D721Med (cell line): ENCODE measurements around the gene ZCCHC7.
A peak's percentile ranks its signal among the peaks of the same experiment; 100 is the strongest.

ENCODE experiments used
- DNase-seq: peaks from one replicate; pipeline ENCODE4 v3.0.0; 2011; ENCODE audit warnings: low spot score; ENCODE audit not compliant: insufficient read length
- FAIRE-seq: peaks from 2 replicates; lab custom pipeline; 2011; peaks lifted over from hg19 to GRCh38; lab: Jason Lieb, UNC
- CTCF ChIP-seq: IDR thresholded peaks from 2 replicates; pipeline ENCODE4 v1.5.1; 2012; ENCODE audit warnings: mild to moderate bottlenecking, control low read depth; ENCODE audit not compliant: insufficient read depth; ENCODE audit errors: missing control alignments

The ZCCHC7 gene

GRCh38 chr9:37094751-37095150 lies 25.6 kb upstream of the ZCCHC7 start:
- TF ChIP-seq CTCF = no peak
- FAIRE-seq (no peak), DNase-seq (no peak)

- no peak for TF ChIP-seq CTCF
- DNase-seq (no peak), FAIRE-seq (no peak)
These were observed 23.7 kb upstream of the ZCCHC7 start for GRCh38 chr9:37096628-37097027.

- FAIRE-seq (no peak), DNase-seq (no peak)
- TF ChIP-seq CTCF = no peak
These were observed 23.1 kb upstream of the ZCCHC7 start for GRCh38 chr9:37097294-37097693.

- FAIRE-seq = peak; percentile 38
- TF ChIP-seq CTCF = no peak
- no peak for DNase-seq
These were observed 20.0 kb upstream of the ZCCHC7 start for GRCh38 chr9:37100327-37100726.

GRCh38 chr9:37100741-37101140 lies 19.6 kb upstream of the ZCCHC7 start:
- FAIRE-seq = no peak
- no peak for DNase-seq
- TF ChIP-seq CTCF = no peak

- DNase-seq (no peak), FAIRE-seq (no peak)
- TF ChIP-seq CTCF = no peak
These were observed 17.9 kb upstream of the ZCCHC7 start for GRCh38 chr9:37102486-37102885.

- TF ChIP-seq CTCF = no peak
- DNase-seq (no peak), FAIRE-seq (no peak)
These were observed 16.0 kb upstream of the ZCCHC7 start for GRCh38 chr9:37104183-37104889.
